ENCODE measurements around the gene TRIM47.

Gene TRIM47

DNA sequence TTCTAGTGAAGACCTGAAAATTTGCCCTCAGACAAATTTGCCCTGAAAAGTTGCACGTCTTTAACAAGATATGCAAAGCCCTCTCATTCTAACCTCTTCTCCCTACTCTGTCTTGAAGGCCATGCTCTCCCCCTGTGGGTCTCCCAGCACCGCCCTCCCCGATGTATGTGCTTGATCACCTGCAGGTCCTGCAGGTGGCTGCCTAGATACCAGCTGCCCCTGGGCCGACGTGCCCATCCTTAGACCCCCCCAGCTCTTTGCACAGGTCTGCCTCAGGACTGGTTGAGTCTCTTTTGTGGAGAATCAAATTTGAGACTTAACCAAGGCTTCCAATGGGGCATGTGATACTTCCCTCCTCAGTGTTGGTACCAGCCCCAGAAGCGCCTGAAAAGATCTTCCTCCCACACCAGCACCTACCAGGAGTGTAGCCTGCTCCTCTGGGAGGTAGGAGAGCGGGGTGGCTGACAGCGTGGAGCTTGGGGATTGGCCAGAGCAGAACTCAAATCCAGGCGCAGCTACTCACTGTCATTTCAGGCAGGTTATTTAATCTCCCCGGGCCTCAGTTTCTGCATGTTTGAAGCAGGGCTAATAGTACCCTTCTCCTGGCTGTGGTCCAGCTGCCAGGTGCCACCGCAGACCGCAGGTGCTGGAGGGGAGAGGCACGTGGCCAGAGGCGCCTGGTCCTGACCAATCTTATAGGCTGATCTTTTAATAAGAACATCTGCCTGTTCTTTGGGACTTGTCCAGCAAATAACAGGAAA lies 30.9 kb upstream of the TRIM47 start:
- TF ChIP-seq, protein P1, sequence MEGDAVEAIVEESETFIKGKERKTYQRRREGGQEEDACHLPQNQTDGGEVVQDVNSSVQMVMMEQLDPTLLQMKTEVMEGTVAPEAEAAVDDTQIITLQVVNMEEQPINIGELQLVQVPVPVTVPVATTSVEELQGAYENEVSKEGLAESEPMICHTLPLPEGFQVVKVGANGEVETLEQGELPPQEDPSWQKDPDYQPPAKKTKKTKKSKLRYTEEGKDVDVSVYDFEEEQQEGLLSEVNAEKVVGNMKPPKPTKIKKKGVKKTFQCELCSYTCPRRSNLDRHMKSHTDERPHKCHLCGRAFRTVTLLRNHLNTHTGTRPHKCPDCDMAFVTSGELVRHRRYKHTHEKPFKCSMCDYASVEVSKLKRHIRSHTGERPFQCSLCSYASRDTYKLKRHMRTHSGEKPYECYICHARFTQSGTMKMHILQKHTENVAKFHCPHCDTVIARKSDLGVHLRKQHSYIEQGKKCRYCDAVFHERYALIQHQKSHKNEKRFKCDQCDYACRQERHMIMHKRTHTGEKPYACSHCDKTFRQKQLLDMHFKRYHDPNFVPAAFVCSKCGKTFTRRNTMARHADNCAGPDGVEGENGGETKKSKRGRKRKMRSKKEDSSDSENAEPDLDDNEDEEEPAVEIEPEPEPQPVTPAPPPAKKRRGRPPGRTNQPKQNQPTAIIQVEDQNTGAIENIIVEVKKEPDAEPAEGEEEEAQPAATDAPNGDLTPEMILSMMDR (IDR thresholded peaks at IDR 0.05; ENCODE audit: low read depth, low read length, missing control alignments), result no peak
- no peak for DNase-seq (ENCODE audit: low read depth)

DNA sequence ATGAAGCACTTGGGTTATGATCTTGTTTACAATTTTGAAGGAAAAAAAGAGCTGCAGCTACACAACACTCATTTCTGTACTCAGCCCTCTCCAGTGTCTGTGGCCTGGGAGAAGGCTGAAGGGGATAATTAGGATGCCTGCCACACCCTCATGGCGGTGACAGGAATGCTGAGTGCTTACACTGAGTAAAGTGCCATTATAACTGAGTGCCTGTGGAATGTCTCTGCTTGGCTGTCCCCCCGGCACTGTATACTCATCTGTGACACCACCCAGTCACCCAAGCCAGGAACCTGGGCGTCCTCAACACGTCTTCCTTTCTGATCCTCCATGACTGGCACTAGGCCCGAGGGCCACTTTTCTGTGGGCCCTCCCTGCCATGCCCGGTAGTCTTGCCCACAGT lies 29.8 kb upstream of the TRIM47 start:
- no peak for DNase-seq (ENCODE audit: low read depth)
- no peak overlapping the region for H3K4me3 ChIP-seq (ENCODE audit: low read depth, low read length)
- TF ChIP-seq, protein P1 (IDR thresholded peaks at IDR 0.05; ENCODE audit: low read depth, low read length, missing control alignments), result no peak

More for the DNA sequence above, 30.9 kb upstream of the TRIM47 start:
- H3K4me3 ChIP-seq (ENCODE audit: low read depth, low read length), result no peak overlapping the region

DNA sequence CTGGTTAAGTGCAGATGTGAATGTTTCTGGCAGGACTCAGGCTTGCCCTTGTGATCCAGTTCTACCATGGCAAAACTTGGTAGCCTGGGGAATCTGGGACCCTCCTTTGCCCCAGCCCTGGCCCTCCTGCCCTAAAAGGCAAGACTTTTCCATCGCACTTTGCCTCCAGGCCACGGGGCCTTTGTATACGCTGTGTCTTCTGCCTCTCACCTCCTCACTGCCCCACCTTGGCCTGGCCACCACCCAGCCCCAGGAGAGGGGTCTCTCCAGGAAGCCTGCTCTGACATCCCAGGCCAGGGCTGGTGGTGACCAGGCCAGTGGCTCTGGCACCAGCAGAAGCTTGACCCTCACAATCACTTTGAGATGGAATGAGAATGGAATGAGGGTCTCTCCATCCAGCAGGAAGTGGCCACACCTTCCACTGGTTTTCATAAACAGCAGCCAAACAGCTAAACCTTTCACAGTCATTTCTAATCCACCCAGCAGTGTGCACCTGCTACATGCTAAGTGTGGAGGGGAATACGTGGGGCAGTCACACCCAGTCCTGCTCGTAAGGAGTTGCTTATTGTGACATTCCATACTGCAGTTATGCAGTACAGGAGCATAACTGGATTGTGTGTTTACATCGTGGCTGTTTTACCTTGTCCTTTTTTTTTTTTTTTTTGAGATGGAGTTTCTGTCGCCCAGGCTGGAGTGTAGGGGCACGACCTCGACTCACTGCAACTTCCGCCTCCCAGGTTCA lies 27.9 kb upstream of the TRIM47 start:
- TF ChIP-seq, protein P1 (IDR thresholded peaks at IDR 0.05; ENCODE audit: low read depth, low read length, missing control alignments), result no peak
- no peak overlapping the region for H3K4me3 ChIP-seq (ENCODE audit: low read depth, low read length)
- DNase-seq (ENCODE audit: low read depth), result no peak

DNA sequence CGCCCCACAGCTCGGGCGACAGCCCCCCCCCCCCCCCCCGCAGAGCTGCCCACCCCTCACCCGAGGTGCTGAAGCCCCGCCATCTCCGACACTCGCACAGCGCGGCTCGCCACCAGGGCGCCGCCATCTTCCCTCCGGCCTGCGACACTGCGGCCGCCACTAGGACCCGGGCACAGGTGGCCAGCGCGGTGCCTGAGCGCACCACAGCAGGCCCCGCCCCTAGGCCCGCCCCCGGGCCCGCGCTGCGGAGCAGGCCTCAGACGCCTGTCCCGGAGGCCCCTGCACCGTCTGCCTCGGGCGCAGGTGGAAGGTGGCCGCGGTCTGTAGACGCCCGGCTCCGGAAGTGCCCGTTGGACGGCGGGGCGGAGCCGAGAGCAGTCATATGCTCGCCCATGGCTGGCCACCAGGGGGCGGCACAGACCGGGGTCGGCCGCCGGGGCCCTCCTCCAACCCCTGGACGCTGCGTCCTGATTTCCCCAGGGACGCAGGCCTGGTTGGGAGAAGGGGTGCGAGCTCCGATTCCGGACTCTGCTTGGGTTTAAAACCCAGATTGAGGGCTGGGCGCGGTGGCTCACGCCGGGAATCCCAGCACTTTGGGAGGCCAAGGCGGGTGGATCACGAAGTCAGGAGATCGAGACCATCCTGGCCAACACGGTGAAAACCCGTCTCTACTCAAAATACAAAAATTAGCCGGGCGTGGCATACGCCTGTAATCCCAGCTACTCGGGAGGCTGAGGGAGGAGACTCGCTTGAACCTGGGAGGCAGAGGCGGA lies 26.6 kb upstream of the TRIM47 start, which contains the start of gene MRPL38:
Gene MRPL38 (minus strand): TSS at position 136 of the 773 bp plus-strand sequence. CDS start 9 bp downstream, at position 127.
- TF ChIP-seq, protein P1 (IDR thresholded peaks at IDR 0.05; ENCODE audit: low read depth, low read length, missing control alignments), result peak; percentile 89
- peak within 1 kb of the TSS; percentile 92 for H3K4me3 ChIP-seq (ENCODE audit: low read depth, low read length)
- peak; percentile 86 for DNase-seq (ENCODE audit: low read depth)

DNA sequence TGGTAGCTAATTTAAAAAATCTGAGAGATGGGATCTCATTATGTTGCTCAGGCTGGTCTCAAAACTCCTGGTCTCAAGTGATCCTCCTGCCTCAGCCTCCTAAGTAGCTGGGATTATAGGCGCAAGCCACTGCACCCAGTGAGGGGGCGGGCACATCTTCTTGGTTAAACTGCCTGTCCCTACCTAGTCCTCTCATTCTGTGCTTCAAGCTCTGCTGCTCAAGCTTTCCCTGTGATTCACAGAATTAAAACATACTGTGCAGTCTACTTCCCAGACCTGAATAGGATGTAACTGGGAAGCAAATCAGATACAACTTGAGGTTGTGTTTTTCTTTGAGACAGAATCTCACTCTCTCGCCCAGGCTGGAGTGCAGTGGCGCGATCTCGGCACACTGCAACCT lies 24.0 kb upstream of the TRIM47 start:
- H3K4me3 ChIP-seq (ENCODE audit: low read depth, low read length), result no peak overlapping the region
- TF ChIP-seq, protein P1 (IDR thresholded peaks at IDR 0.05; ENCODE audit: low read depth, low read length, missing control alignments), result no peak
- no peak for DNase-seq (ENCODE audit: low read depth)

DNA sequence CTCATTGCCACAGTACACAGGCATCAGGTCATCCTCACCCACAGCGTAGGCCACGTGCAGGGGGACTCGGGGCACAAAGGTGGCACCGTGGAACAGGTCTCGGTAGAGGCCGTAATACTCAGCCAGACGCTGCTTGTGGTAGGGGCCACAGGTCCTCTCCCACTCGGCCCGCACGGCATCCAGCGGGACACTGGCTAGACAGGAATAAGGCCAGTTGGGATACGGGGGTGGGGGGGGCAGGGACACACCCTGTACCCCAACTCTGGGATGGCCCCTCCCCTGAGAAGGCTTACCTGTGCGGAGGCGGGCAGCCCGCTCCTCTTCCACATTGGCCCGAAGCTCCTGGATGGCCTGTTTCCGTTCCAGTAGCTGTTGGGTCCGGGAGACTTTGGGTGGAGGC lies 23.3 kb upstream of the TRIM47 start:
- no peak overlapping the region for H3K4me3 ChIP-seq (ENCODE audit: low read depth, low read length)
- DNase-seq (ENCODE audit: low read depth), result no peak
- TF ChIP-seq, protein P1 (IDR thresholded peaks at IDR 0.05; ENCODE audit: low read depth, low read length, missing control alignments), result no peak
